ENCODE results near the gene BRK1.
"Not testable (repeated sequence)": the region's sequence is repeated elsewhere in the genome, so short reads cannot be mapped to it uniquely, and the experiment has no call there.

BRK1 gene

GRCh38 chr3:10115326-10116137 lies at the start of gene BRK1:
Gene BRK1 (plus strand): TSS chr3:10115675. CDS start chr3:10115702, 27 bp downstream.
- H3K9me3 Mint-ChIP-seq: no peaks in the 10 kb centered on the region
- H3K4me1 Mint-ChIP-seq (ENCODE audit: low read depth): peaks cover 20% of the 10 kb centered on the region
- H3K27ac Mint-ChIP-seq: peak within 1 kb of the TSS; percentile 95
- peak within 1 kb of the TSS; percentile 99 for H3K4me3 Mint-ChIP-seq
- peaks cover 3% of the 10 kb centered on the region for H3K27me3 Mint-ChIP-seq (ENCODE audit: low read depth)
- H3K36me3 Mint-ChIP-seq (ENCODE audit: low read depth): peaks cover 22% of the 10 kb centered on the region

DNA sequence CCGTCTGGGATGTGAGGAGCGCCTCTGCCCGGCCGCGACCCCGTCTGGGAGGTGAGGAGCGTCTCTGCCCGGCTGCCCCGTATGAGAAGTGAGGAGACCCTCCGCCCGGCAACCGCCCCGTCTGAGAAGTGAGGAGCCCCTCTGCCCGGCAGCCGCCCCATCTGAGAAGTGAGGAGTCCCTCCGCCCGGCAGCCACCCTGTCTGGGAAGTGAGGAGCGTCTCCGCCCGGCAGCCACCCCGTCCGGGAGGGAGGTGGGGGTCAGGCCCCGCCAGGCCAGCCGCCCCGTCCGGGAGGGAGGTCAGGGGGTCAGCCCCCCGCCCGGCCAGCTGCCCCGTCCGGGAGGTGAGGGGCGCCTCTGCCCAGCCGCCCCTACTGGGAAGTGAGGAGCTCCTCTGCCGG lies 45.4 kb upstream of the BRK1 start:
- H3K4me1 Mint-ChIP-seq (ENCODE audit: low read depth); H3K9me3 Mint-ChIP-seq; H3K27ac Mint-ChIP-seq; H3K4me3 Mint-ChIP-seq; H3K27me3 Mint-ChIP-seq (ENCODE audit: low read depth): not testable (repeated sequence)
- peaks cover 32% of the 10 kb centered on the region for H3K36me3 Mint-ChIP-seq (ENCODE audit: low read depth)

GRCh38 chr3:10074666-10075065 lies 40.8 kb upstream of the BRK1 start:
- Mint-ChIP-seq H3K4me1 (ENCODE audit: low read depth) (no peaks in the 10 kb centered on the region), H3K27me3 (ENCODE audit: low read depth) (no peaks in the 10 kb centered on the region), H3K4me3 (no peak overlapping the region), H3K9me3 (no peaks in the 10 kb centered on the region), H3K27ac (no peak overlapping the region), H3K36me3 (ENCODE audit: low read depth) (peaks cover 16% of the 10 kb centered on the region)

GRCh38 chr3:10081871-10082270 lies 33.6 kb upstream of the BRK1 start:
- peaks cover 14% of the 10 kb centered on the region for H3K36me3 Mint-ChIP-seq (ENCODE audit: low read depth)
- no peak overlapping the region for H3K4me3 Mint-ChIP-seq
- no peak overlapping the region for H3K27ac Mint-ChIP-seq
- no peaks in the 10 kb centered on the region for H3K4me1 Mint-ChIP-seq (ENCODE audit: low read depth)
- no peaks in the 10 kb centered on the region for H3K27me3 Mint-ChIP-seq (ENCODE audit: low read depth)
- no peaks in the 10 kb centered on the region for H3K9me3 Mint-ChIP-seq

DNA sequence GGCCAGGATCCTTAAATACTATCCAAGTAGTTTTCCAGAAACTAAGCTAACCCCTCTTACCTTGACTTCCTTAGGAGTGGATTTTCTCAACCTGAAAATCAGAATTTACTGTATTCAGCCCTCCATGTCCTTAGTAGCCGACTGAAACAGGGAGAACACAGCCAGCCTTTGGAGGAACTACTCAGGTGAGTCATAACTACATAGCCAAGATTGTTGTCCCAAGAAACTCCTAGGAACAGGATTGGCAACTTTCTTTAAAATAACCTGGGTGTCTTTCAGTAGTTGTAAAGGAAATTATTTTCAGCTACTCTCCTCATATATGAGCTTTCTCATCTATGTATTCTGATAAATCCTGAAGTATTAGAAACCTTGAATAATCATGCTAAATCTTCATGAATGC lies 29.7 kb upstream of the BRK1 start:
- H3K27me3 Mint-ChIP-seq (ENCODE audit: low read depth): no peaks in the 10 kb centered on the region
- H3K4me3 Mint-ChIP-seq: no peak overlapping the region
- no peaks in the 10 kb centered on the region for H3K9me3 Mint-ChIP-seq
- H3K4me1 Mint-ChIP-seq (ENCODE audit: low read depth): no peaks in the 10 kb centered on the region
- H3K36me3 Mint-ChIP-seq (ENCODE audit: low read depth): peaks cover 22% of the 10 kb centered on the region
- no peak overlapping the region for H3K27ac Mint-ChIP-seq

GRCh38 chr3:10088256-10088655 lies 27.2 kb upstream of the BRK1 start:
- Mint-ChIP-seq H3K4me3 (no peak overlapping the region), H3K9me3 (no peaks in the 10 kb centered on the region), H3K27me3 (ENCODE audit: low read depth) (no peaks in the 10 kb centered on the region), H3K27ac (no peak overlapping the region), H3K4me1 (ENCODE audit: low read depth) (no peaks in the 10 kb centered on the region), H3K36me3 (ENCODE audit: low read depth) (peaks cover 21% of the 10 kb centered on the region)

- H3K36me3 Mint-ChIP-seq (ENCODE audit: low read depth): peaks cover 24% of the 10 kb centered on the region
- H3K27ac Mint-ChIP-seq: no peak overlapping the region
- no peaks in the 10 kb centered on the region for H3K27me3 Mint-ChIP-seq (ENCODE audit: low read depth)
- H3K9me3 Mint-ChIP-seq: no peaks in the 10 kb centered on the region
- no peaks in the 10 kb centered on the region for H3K4me1 Mint-ChIP-seq (ENCODE audit: low read depth)
- no peak overlapping the region for H3K4me3 Mint-ChIP-seq
Observed at GRCh38 chr3:10090179-10090578, 25.3 kb upstream of the BRK1 start.

GRCh38 chr3:10090774-10091173 lies 24.7 kb upstream of the BRK1 start:
- H3K36me3 Mint-ChIP-seq (ENCODE audit: low read depth): peaks cover 24% of the 10 kb centered on the region
- H3K27ac Mint-ChIP-seq; H3K27me3 Mint-ChIP-seq (ENCODE audit: low read depth); H3K9me3 Mint-ChIP-seq; H3K4me3 Mint-ChIP-seq; H3K4me1 Mint-ChIP-seq (ENCODE audit: low read depth): not testable (repeated sequence)

- not testable (repeated sequence) for H3K4me1 Mint-ChIP-seq (ENCODE audit: low read depth); H3K27ac Mint-ChIP-seq; H3K9me3 Mint-ChIP-seq; H3K27me3 Mint-ChIP-seq (ENCODE audit: low read depth); H3K4me3 Mint-ChIP-seq
- H3K36me3 Mint-ChIP-seq (ENCODE audit: low read depth): peaks cover 24% of the 10 kb centered on the region
Observed at GRCh38 chr3:10091387-10091786, 24.1 kb upstream of the BRK1 start.

GRCh38 chr3:10093678-10094077 lies 21.8 kb upstream of the BRK1 start:
- H3K27ac Mint-ChIP-seq: no peak overlapping the region
- no peaks in the 10 kb centered on the region for H3K27me3 Mint-ChIP-seq (ENCODE audit: low read depth)
- no peak overlapping the region for H3K4me3 Mint-ChIP-seq
- no peaks in the 10 kb centered on the region for H3K4me1 Mint-ChIP-seq (ENCODE audit: low read depth)
- no peaks in the 10 kb centered on the region for H3K9me3 Mint-ChIP-seq
- H3K36me3 Mint-ChIP-seq (ENCODE audit: low read depth): peaks cover 23% of the 10 kb centered on the region

- peaks cover 18% of the 10 kb centered on the region for H3K36me3 Mint-ChIP-seq (ENCODE audit: low read depth)
- H3K9me3 Mint-ChIP-seq: no peaks in the 10 kb centered on the region
- H3K4me1 Mint-ChIP-seq (ENCODE audit: low read depth): no peaks in the 10 kb centered on the region
- H3K27me3 Mint-ChIP-seq (ENCODE audit: low read depth): no peaks in the 10 kb centered on the region
- H3K4me3 Mint-ChIP-seq: no peak overlapping the region
- H3K27ac Mint-ChIP-seq: no peak overlapping the region
Observed at GRCh38 chr3:10099041-10099440, 16.4 kb upstream of the BRK1 start.

DNA sequence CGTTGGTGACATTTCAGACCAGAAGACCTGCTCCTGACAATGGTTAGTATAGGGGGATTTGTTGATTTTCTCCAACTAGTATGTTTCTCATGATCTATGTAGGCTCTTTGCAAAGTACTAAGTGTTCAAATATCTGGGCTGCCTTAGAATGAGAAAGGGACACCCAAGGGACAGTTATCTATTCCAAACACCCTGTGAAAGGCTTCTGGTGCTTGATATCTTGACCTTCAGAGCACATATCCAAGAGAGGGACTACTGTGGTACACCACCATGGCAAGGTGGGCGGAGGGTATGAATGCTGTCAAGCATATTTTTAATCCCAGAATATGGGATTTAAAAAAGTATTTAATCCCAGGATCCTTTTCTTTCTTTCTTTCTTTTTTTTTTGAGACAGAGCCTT lies 8.6 kb upstream of the BRK1 start:
- Mint-ChIP-seq H3K9me3 (no peaks in the 10 kb centered on the region), H3K4me3 (no peak overlapping the region), H3K4me1 (ENCODE audit: low read depth) (peaks cover 2% of the 10 kb centered on the region), H3K27ac (no peak overlapping the region), H3K36me3 (ENCODE audit: low read depth) (peaks cover 4% of the 10 kb centered on the region), H3K27me3 (ENCODE audit: low read depth) (no peaks in the 10 kb centered on the region)

- Mint-ChIP-seq H3K4me3 (no peak within 1 kb of the TSS), H3K36me3 (ENCODE audit: low read depth) (peaks cover 3% of the 10 kb centered on the region), H3K27me3 (ENCODE audit: low read depth) (no peaks in the 10 kb centered on the region), H3K9me3 (no peaks in the 10 kb centered on the region), H3K27ac (no peak within 1 kb of the TSS), H3K4me1 (ENCODE audit: low read depth) (peaks cover 2% of the 10 kb centered on the region)
Observed at GRCh38 chr3:10108091-10108490, 7.4 kb upstream of the BRK1 start, which contains the start of gene FANCD2OS. Gene FANCD2OS (minus strand): TSS chr3:10108255. CDS start chr3:10104774, 3,481 bp downstream.

DNA sequence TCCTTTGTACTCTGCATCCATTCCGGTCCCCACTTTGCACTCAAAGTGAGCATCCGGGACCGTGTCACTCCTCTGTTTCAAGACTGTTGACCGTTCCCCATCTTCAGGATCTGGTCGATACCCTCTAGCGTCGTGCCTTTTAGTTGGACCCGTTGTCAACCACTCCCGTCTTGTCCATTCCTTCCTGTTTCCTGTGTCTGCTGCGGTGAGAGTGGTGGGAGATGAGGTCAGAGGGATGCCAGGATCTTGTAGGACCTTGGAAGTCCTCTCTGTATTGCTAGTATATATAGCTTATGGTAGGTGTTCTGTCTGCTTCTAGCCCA lies 624 bp downstream of the BRK1 start:
- Mint-ChIP-seq H3K9me3 (no peaks in the 10 kb centered on the region), H3K4me1 (ENCODE audit: low read depth) (peaks cover 26% of the 10 kb centered on the region), H3K27me3 (ENCODE audit: low read depth) (peaks cover 3% of the 10 kb centered on the region), H3K27ac (peak overlapping the region; percentile 95), H3K4me3 (peak overlapping the region; percentile 99), H3K36me3 (ENCODE audit: low read depth) (peaks cover 27% of the 10 kb centered on the region)

DNA sequence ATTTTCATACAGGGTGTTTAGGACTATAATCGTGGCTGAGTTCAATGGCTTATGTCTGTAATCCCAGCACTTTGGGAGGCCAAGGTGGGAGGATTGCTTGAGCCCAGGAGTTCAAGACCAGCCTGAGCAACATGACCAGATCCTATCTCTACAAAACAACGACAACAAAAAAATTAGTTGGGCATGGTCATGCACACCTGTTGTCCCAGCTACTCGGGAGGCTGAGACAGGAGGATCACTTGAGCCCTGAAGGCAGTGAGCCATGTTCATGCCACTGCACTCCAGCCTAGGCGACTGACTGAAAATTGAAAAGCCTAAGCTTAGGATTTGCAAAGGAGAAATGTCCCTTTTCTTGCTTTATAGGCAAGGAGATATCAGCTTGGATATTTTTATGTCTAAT lies 1.5 kb downstream of the BRK1 start:
- peak overlapping the region; percentile 99 for H3K4me3 Mint-ChIP-seq
- peaks cover 30% of the 10 kb centered on the region for H3K36me3 Mint-ChIP-seq (ENCODE audit: low read depth)
- H3K27me3 Mint-ChIP-seq (ENCODE audit: low read depth): peaks cover 3% of the 10 kb centered on the region
- no peaks in the 10 kb centered on the region for H3K9me3 Mint-ChIP-seq
- H3K4me1 Mint-ChIP-seq (ENCODE audit: low read depth): peaks cover 28% of the 10 kb centered on the region
- no peak overlapping the region for H3K27ac Mint-ChIP-seq

DNA sequence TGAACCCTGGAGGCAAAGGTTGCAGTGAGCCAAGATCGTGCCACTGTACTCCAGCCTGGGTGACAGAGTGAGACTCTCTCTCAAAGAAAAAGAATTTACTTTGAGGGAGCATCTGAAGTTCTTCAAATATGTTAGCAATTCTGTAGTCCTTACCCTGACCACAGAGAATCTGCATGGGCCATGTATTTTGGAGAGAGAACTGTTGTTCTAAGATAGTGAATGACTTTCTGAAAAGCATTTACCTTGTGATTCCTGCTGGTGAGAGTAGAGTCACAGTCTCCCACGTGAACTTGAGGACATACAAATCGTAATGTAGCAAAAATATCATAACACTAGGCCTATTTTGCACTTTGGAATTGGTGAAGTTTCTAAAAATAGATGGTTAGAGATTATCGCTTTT lies 3.9 kb downstream of the BRK1 start:
- Mint-ChIP-seq H3K4me3 (no peak overlapping the region), H3K4me1 (ENCODE audit: low read depth) (peaks cover 36% of the 10 kb centered on the region), H3K27me3 (ENCODE audit: low read depth) (peaks cover 3% of the 10 kb centered on the region), H3K36me3 (ENCODE audit: low read depth) (peaks cover 39% of the 10 kb centered on the region), H3K27ac (no peak overlapping the region), H3K9me3 (no peaks in the 10 kb centered on the region)

Data from T-helper 1 cell treated with Interleukin-12 subunit alpha and Interleukin-12 subunit beta and Interleukin-4 antibody, amounts not matched to agents 30 μg/mL and 1 μg/mL, for 36 hours (primary cell).